Fibroblast of gingiva (primary cell): ENCODE results near the gene C20orf202.

Experiments
- DNase-seq: peaks from one replicate; pipeline ENCODE4 v3.0.0-alpha.2; 2011; ENCODE audit warnings: low read depth

C20orf202 gene

DNA sequence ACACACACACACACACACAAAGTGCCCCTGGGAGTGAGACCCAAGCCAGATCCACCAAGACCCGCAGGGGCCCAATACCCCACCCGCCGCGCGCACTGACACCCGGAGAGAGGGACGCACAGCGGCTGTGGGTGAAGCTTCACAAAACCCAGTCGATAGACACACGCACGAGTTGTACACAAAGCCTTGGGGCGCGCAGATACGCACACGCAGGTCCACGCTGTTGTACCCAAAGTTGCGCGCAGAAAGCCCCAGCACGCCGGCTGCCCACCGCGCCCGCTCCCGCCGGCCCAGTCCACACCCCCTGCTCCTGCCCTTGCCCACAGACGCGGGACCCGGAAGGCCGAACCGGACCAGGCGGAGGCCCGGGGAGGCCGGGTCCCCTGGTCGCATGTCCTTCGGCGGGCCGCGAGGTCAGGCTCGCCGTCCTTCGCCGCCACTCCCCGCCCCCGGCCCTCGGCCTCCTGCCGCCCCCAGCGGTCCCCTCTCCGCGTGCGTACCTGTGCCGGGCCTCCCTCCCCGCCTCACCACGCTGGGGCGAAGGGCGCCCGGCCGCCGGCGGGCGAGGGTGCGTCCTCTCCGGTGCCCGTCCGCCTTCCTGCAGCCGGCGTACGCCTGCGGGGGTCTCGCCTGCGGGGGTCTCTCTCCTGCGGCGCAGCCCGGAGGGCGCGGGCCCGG, 18.5 kb upstream of the C20orf202 start, which contains the start of gene TMEM74B:
TSS of gene TMEM74B (minus strand) at position 344 of the 678 bp plus-strand sequence. CDS start 1,180 bp downstream, outside the sequence.
- no peak for DNase-seq

DNA sequence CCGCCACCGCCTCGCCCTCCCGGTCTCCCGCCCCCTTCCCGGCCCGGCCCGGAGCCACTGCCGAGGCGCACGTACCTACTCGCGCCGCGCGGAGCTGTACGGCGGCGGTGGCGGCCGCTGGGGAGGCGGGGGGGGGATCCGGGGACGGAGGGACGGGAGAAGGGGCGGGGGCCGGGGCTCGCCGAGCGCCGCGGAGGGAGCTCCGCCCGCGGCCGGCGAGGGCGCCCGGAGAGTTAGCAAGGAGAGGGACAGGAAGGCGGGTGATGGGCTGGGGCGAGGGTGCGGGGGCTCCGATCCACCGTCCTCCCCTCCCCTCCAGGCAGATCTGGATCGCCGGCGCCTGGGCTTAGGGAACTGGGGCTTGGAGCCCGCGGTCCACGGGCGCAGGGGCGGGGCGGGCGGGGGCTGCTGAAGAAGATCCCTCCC, 17.9 kb upstream of the C20orf202 start:
- no peak for DNase-seq

DNA sequence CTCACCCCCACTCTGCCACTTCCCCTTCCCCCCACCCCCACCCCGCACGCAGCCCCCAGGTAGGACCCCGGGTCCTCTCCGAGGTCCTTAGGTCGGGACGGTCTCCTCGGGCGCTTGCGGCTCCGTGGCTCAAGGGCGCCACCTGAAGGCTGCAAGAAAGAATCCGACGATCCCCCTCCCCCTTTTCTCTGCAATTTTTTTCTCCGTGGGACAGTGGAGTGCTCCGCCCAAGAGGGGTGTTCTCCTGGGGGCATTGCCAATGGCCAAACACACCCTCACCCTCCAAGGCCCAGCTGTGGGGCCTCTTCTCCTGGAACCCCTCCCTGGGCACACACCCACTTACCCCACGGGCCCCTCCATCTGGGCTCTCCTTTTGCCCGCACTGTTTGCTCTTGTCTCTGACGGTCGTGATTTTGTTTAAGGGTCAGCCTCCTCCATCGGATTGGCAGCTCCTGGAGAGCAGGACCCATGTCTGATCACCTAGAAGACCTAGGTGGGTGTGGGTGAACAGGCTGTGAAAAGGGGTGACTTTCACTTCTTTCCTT, 17.4 kb upstream of the C20orf202 start:
- peak; percentile 25 for DNase-seq

DNA sequence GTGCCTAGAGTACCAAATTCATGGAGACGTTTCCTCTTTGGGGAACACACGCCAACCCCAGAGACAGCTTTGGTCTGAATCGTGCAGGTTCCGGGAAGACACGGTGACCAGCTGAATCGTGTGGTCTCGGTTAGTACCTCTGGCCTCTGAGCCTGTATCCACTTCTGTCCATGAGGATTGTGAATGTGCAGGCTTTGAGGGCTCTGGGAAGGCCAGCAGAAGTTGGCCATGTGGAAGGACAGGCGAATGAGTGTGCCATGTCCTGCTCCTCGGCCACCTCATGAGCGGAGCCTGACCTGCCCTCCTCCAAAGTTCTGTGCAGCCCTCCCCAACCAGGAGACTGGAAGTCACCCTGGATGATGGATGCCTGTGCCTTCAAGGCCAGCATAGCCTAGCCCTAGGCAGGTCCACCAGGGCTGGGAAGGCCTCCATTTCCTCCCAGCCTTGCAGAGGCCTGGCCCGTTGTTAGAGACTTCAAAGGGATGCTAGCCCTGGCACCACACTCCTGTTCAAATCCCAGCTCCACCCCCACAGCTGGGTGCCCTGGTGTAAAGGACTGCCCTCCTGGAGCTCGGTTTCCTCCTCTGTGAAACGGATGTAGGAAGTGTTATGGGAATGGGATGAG, 16.8 kb upstream of the C20orf202 start:
- no peak for DNase-seq

DNA sequence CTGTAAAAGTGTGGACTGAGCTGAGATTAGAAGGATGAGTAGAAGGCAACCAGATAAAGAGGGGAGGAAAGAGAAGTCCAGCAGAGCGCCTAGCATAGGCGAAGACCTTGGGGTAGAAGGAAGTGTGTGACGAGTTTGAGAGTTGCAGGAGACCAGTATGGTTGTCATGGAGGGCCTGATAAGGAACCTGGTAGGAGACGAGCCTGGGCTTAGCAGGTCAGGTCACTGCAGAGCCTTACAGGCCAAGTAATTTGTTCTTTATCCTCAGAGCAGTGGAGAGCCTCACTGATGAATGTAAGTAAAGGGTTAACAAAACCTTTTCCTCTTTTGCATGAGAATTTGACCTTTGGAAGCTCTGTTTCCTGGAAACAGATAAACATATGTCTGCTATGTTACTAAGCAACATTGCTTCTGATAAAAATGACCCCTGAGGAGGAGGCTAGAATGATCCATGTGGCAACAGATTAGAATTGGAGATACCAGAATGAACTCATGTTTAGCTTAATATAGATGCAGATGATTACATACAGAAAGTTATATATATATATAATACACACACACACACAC, 15.6 kb upstream of the C20orf202 start:
- DNase-seq: no peak

DNA sequence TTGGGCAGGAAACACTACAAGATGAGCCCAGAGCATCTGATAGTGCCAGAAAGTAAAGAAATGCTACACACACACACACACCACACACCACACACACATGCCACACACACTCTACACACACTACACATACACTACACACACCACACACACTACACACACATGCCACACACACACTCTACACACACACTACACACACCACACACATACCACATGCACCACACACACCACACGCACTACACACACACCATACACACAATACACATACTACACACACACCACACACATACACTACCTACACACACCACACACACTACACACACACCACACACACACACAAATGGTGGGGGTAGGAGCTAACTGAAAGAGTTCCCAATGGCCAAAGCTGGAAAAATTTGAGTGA, 14.9 kb upstream of the C20orf202 start:
- DNase-seq: no peak

DNA sequence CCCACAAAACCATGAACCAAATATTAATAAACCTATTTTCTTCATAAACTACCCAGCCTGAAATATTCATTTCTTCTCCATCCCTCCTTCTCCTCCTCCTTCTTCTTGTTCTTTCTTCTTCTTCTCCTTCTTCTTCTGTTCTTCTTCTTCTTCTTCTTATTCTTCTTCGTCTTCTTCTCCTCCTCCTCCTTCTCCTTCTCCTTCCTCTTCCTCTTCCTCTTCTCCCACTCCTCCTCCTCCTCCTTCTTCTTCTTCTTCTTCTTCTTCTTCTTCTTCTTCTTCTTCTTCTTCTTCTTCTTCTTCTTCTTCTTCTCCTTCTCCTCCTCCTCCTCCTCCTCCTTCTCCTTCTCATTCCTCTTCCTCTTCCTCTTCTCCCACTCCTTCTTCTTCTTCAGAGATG, 13.4 kb upstream of the C20orf202 start:
- DNase-seq: no peak

DNA sequence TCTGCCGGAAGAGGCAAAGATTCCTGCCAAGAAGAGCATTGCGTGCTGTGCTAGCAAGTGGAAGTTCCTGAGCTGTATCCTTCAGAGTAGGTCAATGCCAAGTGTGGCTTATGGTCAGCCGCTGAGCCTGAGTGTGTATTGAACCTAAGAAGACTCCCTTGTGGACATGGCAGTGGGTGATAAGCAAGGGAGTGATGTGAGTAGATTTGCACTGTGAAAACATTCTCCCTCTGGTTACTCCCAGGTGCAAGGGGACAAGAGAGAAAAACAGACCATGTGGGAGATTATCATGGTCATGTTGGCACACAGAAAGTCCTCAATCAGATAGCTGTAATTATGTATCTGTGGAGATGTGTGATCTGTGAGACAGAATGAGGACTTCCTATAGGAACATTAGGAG, 12.4 kb upstream of the C20orf202 start:
- no peak for DNase-seq

DNA sequence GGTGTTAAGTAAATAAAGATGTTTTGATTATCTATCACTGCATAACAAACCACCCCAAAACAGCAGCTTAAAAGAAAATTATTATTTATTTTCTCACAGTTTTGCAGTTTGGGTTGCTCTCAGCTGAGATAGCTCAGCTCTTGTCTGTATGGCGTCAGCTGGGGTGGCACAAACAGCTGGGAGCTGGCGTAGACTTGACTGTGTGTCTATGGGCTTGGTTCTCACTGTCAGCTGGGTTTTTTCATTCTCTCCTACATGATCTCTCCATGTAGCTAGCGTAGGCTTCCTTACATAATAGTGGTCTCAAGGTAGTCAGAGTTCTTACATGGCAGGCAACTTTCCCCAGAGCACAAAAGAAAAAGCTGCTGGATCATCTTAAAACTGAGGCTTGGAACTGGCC, 12.0 kb upstream of the C20orf202 start:
- no peak for DNase-seq

DNA sequence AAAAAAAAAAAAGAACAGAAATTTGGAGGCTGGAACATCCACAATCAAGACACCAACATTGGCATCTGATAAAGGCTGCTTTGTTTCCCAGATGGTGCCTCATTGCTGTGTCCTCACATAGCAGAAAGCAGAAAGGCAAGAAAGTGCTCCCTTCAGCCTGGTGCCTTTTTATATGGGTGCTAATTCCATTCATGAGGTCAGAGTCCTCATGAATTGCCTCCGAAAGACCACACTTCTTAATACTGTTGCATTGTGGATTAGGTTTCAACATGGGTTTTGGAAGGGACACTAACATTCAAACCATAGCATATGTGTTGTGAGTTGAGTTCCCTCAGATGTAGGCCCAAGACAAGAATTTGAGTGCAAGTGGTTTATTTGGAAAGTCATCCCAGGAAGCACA, 8.0 kb upstream of the C20orf202 start:
- DNase-seq: no peak

DNA sequence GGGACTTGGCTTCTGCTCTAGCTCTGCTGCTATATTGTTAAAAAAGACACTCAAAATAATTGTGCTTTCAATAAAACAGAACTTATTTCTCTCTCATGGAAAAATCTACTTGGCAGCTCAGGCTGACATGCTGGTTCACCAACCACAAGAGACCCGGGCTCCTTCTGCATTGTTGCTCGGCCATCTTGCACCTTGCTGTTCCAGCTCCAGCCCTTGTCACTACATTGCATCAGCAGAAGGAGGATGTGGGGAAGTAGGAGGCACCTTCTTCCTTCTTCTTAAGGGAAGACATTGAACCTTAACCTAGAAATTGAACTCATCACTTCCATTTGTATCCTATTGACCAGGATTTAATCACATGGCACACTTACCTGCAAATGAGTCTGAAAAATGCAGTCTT, 6.6 kb upstream of the C20orf202 start:
- no peak for DNase-seq

DNA sequence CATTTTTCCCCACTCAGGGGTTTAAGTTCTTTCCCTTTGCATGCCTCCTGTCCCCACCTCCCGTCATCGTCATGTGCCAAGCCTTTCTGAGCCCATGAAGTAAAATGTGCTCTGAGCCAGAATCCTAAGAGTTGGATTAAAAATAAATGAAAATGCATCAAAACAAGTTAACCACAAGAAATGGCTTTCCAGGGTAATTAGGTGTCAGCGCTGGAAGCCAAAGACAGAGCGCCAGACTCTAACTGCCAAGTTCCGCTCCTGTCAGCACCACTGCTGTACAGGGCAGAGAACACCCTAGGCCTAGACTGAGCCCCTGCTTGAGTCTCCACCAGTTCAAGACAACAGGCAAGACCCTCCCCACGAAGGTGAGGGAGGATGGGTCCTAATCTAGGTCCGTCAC, 5.5 kb upstream of the C20orf202 start:
- DNase-seq: no peak

DNA sequence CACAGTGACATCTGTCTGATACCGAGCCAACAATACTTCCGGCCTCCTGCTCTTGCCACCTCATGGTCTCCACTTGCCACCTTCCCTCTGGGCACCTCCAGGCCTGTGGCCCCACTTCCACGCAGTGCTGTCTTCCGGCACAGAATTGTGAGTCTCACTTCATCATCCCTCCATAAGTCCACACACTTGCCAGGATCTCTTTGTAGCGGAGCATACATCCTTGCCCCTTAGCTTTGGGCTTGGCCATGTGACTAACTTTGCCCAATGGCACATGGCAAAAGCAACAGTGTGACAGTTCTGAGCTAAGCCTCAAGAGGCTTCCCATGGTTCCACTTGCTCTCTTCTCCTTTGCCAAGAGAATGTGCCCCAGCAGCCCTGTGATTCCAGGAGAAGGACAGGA, 4.5 kb upstream of the C20orf202 start:
- no peak for DNase-seq

DNA sequence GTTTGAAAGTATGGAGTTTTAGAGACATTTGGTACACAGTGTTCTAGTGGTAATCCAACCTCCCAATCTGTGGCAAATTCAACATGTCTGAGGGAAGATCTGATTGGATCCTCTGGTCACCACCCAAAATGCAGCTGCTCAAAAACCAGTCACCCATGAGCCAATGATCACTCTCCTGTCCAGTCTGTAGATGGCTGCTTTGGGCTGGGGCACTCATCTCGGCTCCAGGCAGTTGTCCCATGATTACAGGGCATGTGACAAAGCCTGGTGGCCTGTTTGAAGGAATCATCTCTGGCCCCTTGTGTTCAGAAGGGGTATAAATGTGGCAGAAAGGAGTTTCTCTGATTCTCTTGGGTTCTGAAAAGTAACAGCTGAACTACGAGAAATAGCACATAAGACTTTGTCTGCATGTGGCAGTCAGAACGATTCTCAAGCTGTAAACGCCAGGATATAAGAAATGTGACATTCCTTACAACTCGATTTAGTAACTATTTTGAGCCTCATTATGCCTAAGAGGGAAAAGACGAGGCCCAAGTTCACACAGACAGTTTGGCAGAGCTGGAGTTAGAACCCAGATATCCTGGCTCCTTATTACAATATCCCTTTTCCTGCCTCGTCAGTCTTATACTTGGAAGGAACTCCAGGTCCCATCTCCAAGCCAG, 3.9 kb upstream of the C20orf202 start:
- DNase-seq: no peak

DNA sequence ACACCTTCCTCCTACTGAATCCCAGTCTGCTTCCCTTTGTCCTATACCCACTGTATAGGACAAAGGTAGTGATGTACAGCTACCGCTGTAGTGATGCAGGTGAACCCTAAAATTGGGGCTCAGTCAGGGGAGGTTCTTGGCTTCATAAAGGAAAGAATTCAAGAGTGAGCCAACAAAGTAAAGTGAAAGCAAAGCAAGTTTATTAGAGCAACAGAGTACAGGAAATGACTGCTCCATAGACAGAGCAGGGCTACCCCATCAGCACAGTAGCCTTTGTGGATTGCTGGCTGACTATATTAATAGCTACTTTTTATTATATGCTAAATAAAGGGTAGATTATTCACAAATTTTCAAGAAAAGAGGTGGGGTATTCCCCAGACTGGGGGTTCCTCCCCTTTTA, 3.3 kb upstream of the C20orf202 start:
- DNase-seq: no peak

DNA sequence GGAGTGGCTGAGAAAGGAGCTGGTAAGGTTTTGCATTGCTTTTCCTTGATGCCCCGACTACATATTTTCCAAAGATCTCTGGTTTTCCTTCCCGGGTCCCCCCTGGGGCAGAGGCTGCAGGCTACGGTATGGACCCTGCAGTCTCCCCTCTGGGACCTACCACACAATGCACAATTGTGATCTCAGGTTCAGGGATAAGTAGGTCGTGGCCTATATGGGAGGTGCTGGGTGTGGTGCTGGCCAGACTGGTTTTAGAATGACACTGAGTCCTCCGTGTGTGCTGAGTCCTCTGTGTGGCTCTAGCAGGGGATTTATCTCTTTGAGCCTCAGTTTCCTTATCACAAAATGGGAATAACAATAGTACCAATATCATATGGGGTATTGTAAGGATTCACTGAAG, 376 bp downstream of the C20orf202 start:
- DNase-seq: no peak

DNA sequence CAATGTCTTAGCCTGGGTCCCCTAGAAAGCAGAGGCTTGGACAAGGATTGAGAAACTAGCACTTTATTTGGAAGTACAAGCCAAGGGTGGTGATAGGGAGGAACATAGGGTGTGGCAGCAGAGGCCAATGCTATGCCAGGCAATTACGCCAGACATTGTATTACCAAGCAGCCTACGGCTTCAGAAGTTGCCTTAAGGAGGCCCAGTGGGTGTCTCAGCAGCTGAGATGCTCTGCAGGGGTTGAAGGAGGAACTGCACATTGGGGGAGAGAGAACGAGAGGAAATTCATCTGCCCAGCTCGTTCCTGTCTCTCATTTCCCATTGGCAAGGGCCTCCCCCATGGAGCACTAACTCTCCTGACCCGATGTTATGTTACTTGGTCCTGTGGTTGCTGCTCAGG, 859 bp downstream of the C20orf202 start:
- DNase-seq: no peak

DNA sequence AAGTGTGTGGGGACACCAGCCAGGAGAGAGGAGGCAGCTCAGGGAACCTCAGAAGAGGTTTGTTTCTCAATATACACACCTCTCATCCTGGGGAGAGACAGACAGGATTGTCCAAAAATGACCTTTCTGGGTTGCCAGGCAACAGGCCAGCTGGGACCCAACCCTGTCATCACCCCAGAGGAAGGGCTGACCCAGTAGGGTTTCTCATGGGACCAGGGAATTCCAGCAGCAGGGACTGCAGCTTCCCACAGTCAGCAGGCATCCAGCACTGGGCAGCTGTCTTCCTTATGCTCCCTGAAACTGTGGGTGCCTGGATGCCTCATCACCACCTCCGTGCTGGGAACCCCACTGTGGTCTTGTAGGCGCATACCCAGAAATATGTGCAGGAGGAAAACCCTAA, 1.3 kb downstream of the C20orf202 start:
- no peak for DNase-seq

DNA sequence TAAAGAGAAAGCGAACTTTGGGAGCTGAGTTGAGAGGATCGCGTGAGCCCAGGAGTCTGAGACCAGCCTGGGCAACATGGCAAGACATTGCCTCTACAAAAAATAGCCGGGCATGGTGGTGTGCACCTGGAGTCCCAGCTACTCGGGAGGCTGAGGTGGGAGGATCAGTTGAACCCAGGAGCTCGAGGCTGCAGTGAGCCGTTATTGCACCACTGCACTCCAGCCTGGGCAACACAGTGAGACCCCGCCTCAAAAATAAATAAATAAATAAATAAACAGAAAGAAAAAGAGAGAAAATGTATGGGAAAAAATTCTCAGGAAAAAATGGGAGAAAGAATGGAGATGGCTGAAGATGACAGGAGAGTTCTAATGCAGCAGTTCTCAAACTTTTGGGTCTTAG, 2.5 kb downstream of the C20orf202 start:
- DNase-seq: no peak

DNA sequence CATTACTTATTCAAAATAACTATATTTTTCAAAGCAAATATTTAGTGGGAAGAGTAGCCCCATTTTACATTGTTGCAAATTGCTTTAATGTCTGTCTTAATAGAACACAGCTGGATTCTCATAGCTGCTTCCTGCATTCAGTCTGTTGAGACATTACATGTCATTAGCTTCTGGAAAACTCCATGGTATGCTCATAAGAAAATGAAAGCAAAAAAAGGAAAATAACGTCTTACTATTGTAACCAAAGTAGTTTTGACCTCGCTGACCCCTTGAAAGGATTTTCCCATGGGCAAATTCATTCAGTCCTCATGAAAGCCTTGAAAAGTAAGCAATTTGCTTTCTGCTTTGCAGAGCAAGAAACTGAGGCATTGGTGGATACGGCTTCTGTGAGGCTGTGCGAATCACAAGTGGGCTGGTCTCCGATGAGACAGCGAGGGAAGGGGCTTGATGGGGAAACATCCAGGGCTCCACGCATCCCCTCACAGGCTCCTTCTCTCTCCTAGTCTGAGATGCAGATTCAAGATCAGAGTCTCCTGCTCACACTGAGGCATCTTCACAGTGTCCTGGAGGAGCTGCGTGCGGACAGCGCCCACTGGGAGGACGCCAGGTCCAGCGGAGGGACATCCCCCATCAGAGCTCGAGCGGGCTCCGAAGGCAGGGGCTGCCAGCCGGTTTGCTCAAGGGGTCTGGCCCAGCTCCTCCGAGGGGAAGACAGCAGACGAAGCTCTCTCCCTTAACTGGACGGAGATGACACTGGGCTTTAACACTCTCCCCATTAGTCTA, 3.3 kb downstream of the C20orf202 start:
- DNase-seq: peak; percentile 30

DNA sequence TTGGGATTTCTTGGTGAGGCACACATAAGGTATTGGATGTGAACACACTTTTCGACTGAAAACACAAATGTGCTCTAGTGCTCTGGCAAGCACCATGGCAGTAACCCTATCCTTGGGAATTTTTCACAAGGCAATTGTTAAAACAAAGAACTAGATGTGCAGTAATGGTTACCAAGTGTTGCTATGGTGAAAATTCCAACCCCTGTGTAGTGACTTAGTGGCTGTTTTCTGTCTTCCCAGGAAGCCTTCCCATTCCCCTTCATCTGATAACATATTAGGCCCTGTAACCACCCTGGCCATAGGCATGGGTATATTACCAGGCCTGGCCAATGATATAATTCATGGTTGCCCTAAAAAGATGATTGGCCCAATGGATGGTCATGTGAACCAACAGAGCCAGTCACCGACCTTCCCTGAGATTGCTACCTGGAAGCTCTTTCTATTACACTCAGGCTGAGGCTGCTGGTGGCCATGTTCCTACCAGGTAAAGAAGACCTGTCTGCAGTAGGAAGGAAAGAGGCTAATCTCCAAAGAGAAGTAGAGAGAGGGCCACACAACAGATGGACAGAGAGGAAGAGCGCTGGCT, 4.1 kb downstream of the C20orf202 start:
- no peak for DNase-seq
